DND-41 (cell line): ENCODE results near the gene FBF1.

Experiments
- CTCF ChIP-seq: IDR thresholded peaks from 2 replicates; pipeline ENCODE4 v1.5.1; 2012; ENCODE audit warnings: borderline replicate concordance, low read length, moderate library complexity, mild to moderate bottlenecking; ENCODE audit not compliant: poor library complexity, severe bottlenecking; ENCODE audit errors: extremely low read depth
- EZH2 ChIP-seq: IDR thresholded peaks from 3 replicates; pipeline ENCODE4 v1.6.1; 2012; ENCODE audit warnings: borderline replicate concordance, low read depth, mild to moderate bottlenecking, moderate library complexity, low read length, inconsistent platforms; ENCODE audit not compliant: severe bottlenecking

GRCh38 chr17:75937652-75938051 lies 3.2 kb downstream of the FBF1 start:
- TF ChIP-seq CTCF (no peak), EZH2 (no peak)
